HG03103 (cell line): Measurements from ENCODE around the gene ZBTB46.
"Not testable (repeated sequence)": the region's sequence is repeated elsewhere in the genome, so short reads cannot be mapped to it uniquely, and the experiment has no call there.

Experiments
- ATAC-seq: cut with Tn5 transposase; IDR thresholded peaks from one replicate; pipeline ENCODE4 v1.9.1; 2021; ENCODE audit warnings: low read depth; ENCODE audit not compliant: unreplicated experiment

ZBTB46 gene

DNA sequence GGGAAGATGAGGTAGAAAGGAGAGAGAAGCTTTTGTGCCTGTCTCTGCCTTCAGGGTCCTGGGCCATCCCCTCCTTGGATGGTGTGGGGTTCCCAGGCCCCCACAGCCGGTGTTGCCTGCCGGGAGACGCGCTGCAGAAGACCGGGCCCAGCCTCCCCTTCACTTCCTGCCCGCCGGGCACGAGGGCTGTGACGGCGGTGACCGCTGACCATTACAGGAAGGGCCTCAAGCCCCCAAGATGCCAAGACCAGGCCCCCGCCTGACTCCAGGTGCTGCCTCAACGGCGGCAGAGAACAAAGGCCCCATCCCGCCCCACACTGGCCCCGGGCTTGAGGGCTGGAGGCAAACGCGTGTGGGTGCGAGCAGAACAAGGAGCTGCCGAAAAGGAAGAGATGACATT lies 38.2 kb downstream of the ZBTB46 start:
- no peak for ATAC-seq

DNA sequence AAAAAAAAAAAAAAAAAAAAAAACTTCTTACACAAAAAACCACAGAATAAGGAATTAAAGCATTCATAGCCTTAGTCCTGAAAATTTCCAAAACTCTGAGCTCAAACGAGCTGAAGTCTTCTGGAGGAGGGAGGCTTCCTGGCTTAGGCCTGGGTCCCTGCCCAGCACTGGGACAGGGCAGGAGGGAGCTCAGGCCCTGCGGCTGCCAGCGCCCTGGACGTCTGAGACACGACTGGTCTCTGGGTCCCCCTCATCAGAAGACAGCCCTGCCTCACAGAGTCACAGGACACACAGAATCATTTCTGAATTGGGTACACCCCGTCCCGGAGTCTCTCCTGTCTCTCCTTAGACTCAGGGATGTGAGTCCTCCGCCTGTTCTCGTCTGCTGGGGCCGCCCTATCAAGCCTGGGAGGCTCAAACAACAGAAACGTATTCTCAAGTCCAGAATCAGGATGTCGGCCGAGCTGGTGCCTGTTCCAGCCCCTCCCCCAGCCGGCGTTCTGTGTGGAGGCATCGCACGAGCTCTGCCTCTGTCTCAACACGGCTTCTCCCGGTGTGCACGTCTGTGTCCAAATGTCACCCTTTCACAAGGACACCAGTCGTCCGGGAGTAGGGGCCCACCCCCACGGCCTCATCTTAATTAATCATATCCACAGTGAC lies 39.4 kb downstream of the ZBTB46 start:
- no peak for ATAC-seq

DNA sequence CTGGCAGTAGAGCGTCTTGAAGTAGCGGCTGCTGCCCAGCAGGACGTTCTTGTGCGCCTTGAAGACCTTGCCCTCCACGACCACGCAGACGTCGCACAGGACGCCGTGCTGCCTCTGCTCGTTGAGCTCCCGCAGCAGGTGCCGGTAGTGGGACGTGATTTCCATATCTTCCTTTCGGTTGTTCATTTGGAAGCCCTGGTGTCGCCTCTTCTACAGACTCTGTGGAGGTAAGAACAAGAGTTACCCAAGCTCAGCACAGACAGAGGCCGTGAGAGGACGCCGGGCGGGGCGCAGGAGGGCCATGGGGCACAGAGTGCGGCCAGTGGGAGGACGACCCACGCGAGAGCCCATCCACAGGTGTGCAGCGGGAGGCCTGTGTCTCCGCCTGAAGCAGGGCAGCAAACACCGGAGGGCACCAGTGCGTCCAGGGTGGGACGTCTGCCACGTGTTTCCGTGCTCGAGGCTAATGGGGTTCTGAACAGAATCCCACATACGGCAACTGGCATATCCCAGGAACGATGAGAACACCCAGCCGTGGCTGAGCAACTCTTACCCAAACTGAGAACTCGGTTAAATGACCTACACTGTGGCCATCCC lies 40.4 kb downstream of the ZBTB46 start:
- ATAC-seq: no peak

DNA sequence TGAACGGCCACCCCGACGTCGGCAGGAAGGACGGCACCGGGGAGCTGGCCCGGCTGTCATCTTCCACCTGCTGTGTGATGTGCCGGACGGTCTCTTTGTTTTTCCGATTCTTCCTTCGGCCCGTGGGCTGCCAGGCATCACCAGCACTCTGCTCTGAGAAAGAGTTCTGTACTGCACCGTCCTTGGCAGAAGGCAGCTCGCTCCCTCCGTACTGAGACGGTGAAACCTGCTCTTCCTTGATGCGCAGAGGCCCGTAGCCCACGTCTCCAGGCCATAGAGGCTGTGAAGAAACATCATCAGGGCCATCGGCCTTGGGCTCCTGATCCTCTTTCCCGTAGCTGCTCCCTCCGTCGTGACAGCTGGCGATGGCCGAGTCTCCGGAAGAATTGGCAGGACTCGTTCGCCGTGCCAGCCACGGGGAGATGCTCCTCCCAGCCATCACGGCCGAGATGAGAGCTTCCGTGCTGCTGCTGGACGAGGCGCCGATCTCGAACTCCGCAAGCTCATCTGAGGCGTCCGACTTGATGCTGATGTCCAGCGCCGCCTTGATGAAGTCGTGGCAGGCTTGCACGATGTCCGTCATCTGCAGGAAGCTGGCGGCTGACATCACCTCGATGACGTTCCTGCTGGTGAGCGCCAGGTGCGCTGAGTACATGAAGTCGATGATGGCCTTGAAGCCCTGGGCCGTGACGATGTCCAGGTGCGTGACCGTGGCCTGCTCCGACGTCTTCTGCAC lies 41.1 kb downstream of the ZBTB46 start:
- no peak for ATAC-seq

DNA sequence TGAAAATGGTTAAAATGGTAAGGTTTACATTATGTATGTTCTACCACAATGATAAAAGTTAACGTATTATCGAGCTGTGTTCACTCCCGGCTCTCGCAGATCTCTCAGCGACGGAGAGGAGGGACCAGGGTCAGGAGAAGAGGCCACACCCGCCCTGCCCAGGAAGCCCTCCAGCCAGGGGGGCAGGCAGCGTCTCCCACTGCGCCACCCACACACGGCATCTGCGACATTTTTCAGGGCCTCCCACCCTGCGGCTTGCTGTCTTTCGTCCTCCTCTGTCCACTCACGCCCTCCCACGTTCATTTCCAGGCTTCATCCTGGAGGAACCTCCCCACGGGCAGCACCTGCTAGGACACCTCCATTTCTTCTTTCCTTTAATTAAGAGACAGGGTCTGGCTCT lies 43.3 kb downstream of the ZBTB46 start:
- no peak for ATAC-seq

DNA sequence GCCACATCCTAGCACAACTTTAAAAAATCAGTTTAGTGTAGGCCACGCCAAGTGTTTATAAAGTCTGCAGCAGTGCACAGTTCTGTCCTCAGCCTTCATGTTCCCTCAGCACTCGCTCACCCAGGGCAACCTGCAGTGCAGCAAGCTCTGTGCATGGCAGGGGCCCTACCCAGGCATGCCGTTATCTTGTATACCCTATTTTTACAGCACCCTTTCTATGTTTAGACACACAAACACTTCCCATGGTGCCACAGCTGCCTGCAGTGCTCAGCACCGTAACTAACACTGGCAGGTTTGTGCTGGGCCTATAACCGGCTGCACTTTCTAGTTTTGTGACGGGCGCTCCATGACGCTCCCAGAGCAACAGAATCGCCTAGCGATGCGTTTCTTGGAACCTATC lies 43.8 kb downstream of the ZBTB46 start:
- ATAC-seq: no peak

DNA sequence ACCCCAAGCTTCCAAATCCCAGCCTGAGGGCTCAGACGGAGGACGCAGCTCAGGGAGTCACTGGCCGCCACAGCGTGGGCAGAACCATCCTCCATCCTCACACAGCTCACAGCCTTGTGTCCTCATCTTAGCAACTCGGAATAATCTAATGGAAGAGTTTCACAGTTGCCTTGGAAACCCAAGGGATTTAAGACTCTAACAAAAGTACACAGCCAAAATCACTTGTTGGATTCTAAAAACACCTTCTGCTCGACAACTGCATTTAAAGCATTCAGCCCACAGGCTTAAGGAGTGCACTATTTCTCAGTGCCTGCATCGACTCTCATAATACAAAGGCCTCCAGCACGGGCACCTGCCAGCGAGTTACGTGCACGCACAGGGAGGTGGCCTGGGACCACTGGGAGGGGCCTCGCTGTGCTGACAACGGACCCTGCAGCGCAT lies 45.4 kb downstream of the ZBTB46 start:
- ATAC-seq: no peak

DNA sequence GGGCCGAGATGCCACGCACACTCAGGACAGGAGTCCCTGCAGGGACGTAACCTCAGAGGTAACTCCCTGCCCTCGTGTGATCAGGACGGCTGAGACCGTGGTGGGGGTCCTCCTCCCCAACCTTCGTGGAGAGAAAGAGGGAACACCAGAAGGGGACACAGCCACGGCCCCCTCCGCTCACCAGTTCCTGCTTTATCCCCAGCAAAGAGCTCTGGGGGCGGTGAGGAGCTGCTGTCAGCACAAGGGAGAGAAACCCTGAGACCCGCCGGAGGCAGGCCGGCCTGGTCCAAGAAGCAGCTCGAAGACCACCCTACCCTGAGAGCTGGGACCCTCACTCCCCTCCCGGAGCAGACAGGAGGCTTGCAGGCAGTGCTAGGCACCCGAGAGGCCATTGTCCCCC lies 47.1 kb downstream of the ZBTB46 start:
- no peak for ATAC-seq

DNA sequence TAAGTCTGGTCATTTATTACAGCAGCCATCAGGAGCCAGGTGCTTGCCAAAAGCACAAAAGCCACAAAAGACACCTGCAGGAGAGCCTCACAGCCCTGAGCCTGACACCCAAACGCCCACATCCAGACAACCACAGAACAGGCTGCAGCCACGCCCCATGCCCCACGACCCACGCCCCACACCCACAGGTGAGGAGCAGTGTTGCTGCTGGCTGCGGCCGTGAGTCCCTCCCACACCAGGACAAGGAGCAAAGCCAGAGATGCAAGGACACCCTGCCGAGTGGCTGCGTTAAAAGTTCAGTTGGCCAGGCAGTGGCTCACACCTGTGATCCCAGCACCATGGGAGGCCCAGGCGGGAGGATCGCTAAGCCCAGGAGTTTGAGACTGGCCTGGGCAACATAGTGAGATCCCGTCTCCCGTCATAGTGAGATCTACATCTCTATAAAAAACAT lies 48.5 kb downstream of the ZBTB46 start:
- ATAC-seq: no peak

DNA sequence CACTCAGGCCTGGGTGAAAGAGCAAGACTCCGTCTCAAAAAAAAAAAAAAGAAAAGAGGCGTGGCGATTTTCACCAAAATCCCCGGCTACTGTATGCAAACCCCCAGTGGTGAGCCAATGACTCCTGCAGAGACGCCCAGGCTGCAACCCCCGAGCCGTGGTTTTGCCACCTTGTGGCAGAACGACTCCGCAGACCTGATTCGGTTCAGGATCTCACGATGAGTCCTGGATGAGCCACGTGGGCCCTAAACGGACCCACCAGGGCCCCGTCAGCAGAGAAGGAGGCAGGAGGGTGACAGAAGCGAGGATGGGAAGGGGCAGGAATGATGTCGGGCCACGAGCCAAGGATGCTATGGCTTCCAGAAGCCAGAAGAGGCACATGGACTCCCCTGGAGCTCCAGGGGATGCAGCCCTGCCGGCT lies 49.0 kb downstream of the ZBTB46 start:
- ATAC-seq: no peak

DNA sequence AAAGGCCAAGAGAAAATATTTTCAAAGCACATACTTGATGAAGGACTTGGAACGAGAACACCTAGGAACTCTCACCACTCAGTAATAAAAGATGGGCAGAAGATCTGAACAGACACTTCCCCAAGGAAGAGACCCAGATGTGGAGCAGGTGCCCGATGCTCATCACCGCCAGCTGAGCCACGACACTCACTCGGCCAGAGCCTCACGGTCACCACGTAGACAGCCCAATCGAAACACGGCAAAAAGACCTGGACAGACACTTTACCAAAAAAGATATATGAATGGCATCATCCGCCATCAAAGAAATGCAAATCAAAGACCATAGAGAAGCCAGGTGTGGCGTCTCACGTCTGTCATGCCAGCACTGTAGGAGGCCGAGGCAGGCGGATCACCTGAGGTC lies 49.9 kb downstream of the ZBTB46 start:
- ATAC-seq: no peak

DNA sequence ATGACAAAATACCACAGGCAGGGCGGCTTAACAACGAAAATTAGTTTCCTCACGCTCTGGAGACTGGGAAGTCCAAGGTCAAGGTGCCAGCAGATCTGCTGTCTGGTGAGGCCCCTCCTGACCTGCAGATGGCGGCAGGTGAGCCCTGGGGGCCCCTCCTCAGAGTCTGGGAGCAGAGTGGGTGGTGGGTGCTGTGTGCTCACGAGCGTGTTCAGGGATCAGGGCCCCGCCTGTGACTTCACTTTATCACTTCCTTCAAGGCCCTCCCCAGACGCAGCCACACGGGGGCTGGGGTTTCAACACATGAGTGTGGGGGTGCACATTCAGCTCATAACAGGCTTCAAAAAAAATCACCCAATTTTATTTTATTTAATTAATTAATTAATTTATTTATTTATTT lies 52.2 kb downstream of the ZBTB46 start:
- no peak for ATAC-seq

DNA sequence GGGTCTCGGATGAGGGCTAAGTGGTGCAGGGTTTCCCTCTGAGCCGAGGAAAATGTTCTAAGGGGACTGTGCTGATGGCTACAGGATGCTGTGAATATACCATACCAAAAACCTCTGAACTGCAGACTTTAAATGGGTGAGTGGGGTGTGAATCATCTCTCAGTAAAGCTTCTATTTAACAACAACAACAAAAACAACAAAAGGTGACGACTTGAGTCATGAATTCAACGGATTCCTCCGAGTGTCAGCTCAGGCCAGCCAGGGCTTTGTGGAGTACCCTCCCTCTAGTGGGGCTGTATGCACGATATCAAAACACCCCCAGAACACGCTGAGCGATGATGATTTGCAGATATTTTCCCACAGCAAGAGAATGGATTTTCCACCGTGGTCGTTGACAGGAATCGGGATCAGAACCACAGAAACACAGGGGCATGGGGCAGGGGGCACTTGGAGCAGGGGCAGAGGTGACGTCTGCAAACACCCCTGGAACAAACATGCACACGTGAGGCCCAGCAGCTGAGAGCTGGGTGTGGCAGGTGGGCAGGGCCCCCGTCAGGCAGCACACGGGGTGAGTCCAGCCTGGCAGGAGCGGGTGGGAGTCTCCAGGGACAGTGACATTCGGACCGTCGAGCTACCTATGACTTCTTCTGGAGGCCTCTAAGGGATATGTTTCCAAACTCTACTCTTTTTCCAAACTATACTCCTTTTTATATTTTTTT lies 52.9 kb downstream of the ZBTB46 start:
- no peak for ATAC-seq

DNA sequence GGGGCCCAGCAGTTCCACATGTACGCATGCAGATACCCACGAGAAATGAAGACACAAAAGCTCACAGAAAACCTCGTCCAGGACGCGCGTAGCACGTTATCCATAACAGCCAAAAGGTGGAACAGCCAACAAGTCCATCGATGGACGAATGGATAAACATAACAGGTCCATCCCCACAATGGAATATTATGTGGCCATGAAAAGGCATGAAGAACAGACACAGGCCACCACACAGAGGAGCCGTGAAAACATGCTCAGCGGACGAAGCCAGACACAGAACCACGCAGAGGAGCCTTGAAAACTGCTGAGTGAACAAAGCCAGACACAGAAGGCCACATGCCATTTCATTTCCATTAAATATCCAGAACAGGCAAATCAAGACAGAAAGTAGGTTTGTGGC lies 53.5 kb downstream of the ZBTB46 start:
- no peak for ATAC-seq

DNA sequence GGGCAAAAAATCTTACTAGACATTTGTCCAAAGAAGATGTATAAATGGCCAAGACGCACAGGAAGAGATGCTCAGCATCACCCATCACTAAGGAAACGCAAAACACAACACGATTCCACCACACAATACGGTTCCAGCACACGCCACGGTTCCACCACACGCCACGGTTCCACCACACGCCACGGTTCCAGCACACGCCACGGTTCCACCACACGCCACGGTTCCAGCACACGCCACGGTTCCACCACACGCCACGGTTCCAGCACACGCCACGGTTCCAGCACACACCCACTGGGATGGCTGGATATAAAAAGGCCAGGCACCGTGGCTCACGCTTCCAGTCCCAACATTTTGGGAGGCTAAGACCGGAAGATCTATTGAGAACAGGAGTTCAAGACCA lies 54.2 kb downstream of the ZBTB46 start:
- ATAC-seq: not testable (repeated sequence)

DNA sequence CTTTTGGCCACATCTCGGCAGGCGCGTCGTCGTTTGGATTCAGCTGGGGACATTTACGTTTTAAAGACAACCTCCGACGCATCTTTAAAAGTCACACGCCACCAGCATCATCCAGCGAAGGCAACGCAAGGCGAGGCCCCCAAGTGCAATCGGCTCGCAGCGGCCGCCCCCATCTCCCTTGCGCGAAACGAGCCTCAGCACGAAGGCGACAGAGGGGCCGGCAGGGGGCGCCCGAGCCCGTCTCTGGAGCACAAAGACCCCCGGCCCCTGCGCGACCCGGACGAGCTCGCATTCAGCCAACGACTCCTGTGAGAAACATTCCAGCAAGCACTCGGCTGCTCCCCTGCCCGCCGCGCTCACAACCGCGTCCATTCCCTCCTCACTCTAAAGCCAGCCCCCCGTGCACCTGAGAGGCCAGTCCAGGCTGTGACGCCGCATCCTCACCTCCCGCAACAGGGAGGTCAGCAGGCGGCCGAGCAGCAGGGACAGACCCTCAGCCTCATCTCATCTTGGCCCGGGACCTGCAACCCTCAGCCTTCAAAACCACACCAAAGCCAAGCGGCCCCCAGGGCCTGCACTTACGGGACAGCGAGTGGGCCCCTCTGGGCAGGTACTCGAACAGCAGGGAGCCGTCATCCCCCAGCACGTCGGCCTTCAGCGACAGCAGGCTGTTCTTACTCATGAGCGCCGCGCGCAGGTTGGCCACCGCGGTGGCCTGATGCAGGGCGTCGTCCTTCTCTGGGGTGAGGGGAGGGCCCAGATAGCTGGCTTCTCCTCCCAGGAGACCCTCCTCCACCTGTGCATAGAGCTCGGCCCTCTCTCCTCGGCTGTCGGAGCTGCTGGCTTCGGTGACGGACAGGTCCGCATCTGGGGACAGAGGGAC lies 55.7 kb downstream of the ZBTB46 start:
- no peak for ATAC-seq

DNA sequence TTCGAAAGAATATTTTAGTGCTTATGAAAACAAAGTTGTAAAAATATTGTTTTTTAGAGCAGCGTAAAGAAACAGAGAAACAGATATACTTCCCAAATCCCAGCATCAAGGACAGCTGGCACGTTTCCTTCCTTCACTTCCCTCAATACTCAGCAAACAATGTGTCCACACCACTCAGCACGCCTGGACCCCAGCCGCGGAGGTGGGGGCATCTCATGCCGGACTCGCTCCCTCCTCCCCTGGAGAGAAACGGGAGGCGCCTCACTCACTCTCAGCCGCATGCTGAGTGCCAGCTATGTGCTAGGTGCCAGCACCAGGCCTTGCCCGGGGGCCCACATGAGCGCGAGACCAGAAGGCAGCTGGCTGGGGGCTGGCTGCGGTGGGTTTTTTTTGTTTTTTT lies 56.8 kb downstream of the ZBTB46 start:
- no peak for ATAC-seq

DNA sequence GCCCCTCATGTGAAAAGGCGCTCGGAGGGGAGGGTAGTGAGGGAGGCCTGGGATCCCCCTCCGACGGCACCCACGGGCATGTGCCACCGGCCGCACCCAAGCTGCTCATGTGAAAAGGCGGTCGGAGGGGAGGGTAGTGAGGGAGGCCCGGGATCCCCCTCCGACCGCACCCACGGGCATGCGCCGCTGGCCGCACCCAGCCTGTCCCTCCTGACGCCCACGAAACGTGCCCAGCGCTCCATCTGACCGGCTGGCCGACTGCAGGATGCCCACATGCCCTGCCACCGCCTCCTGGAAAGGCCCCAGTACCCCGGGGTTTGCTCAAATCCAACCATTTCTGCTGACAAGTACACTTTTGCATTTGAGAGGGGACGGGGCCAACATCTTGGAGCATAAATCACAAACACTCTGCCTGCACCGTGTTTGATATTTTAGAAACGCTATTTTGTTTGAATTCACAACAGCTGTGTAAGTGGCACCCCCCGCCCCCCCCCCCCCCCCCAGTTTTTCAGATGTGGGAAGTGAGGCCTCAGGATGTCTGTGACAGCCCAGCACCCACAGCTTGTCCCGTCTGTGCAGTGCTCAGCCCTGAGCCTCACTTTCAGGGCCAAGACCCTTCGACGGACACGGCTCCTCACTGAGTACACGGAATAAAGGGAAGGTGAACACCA lies 57.4 kb downstream of the ZBTB46 start:
- ATAC-seq: no peak

DNA sequence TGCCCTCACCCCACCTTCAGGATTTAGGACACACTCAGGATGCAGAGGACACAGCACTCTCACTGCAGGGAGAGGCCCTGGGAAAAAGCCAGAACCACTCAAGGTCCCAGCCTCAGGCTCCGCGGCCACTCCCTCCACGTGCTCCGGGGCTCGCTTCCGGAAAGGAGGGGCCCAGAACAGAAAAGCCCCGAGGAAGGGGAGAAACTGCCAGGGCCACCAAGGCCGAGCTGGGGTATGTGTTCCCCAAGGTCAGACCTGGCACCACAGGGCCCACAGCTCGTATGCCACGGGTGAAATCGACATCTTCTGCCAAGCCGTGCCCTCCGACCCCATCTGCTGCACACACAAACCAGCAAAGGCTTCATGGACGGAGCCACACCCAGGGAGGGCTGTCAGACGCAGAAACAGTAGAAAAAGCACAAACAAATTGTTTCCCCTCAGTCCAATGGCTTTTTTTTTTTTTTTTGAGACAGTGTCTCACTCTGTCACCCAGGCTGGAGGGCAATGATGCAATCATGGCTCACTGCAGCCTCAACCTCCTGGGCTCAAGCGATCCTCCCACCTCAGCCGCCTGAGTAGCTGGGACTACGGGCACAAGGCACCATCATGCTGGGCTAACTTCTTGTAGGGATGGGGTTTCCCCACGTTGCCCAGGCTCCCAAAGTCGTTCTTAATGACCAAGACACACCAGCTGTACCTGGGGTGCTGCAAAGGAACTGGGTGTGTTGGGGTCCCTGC lies 58.1 kb downstream of the ZBTB46 start:
- ATAC-seq: no peak
